Fibroblast of lung (primary cell): ENCODE data around the gene ANKRD10. TPM values are rescaled to one million over a fixed set of nuclear protein-coding genes. Genes with fewer than 3 reads are reported as not detected.

Experiments used
- DNase-seq, 2 donors: peaks; one replicate each; pipeline versions ENCODE4 v3.0.0 to v3.0.0-alpha.2; 2010; ENCODE audit warnings: low read depth in 2 of 2
- H2AFZ ChIP-seq: 2 replicates; pipeline ENCODE4 v1.5.1; 2012; ENCODE audit warnings: low read length, control low read depth, inconsistent platforms
- H3K27ac ChIP-seq: 2 replicates; pipeline ENCODE4 v1.5.1; 2011; ENCODE audit warnings: low read length, control low read depth; ENCODE audit not compliant: insufficient read depth
- H3K27me3 ChIP-seq: 2 replicates; pipeline ENCODE4 v1.5.1; 2011; ENCODE audit warnings: mild to moderate bottlenecking, low read length; ENCODE audit not compliant: control insufficient read depth, insufficient read depth
- H3K36me3 ChIP-seq: 2 replicates; pipeline ENCODE4 v1.5.1; 2011; ENCODE audit warnings: low read length; ENCODE audit not compliant: control insufficient read depth, insufficient read depth
- H3K4me1 ChIP-seq: 2 replicates; pipeline ENCODE4 v1.5.1; 2011; ENCODE audit warnings: low read length; ENCODE audit not compliant: control insufficient read depth, insufficient read depth; ENCODE audit errors: extremely low read depth
- H3K4me2 ChIP-seq: 2 replicates; pipeline ENCODE4 v1.5.1; 2011; ENCODE audit warnings: low read length, control low read depth; ENCODE audit not compliant: insufficient read depth; ENCODE audit errors: extremely low read depth
- H3K4me3 ChIP-seq, 4 experiments: fragments of 200-600 bp in 1 of 4; sonication (generic) in 1 of 4; replicated peaks in 1 of 4; 2 replicates each; pipeline ENCODE4 v1.5.1; 2011 to 2016; ENCODE audit warnings: low read length in 4 of 4, low read depth in 3 of 4, mild to moderate bottlenecking in 3 of 4, control low read depth in 2 of 4, inconsistent platforms in 1 of 4, mixed read lengths in 1 of 4; ENCODE audit not compliant: insufficient read depth in 1 of 4; ENCODE audit errors: control extremely low read depth in 1 of 4
- H3K79me2 ChIP-seq: 2 replicates; pipeline ENCODE4 v1.5.1; 2012; ENCODE audit warnings: mild to moderate bottlenecking, low read length, inconsistent platforms; ENCODE audit not compliant: control insufficient read depth, insufficient read depth
- H3K9ac ChIP-seq: 2 replicates; pipeline ENCODE4 v1.5.1; 2011; ENCODE audit warnings: mild to moderate bottlenecking, low read length, control low read depth; ENCODE audit not compliant: insufficient read depth
- H3K9me3 ChIP-seq: 2 replicates; pipeline ENCODE4 v1.5.1; 2012; ENCODE audit warnings: low read depth, low read length; ENCODE audit not compliant: control insufficient read depth, insufficient read depth
- H4K20me1 ChIP-seq: 2 replicates; pipeline ENCODE4 v1.5.1; 2011; ENCODE audit warnings: low read length; ENCODE audit not compliant: control insufficient read depth, insufficient read depth; ENCODE audit errors: extremely low read depth
- CTCF ChIP-seq, 2 donors: IDR thresholded peaks in 1 of 2; conservative IDR thresholded peaks in 1 of 2; 1 replicate in 1 of 2; 2 replicates in 1 of 2; pipeline ENCODE4 v1.5.1; 2011 to 2012; ENCODE audit warnings: low read length in 2 of 2, control low read depth in 1 of 2, inconsistent platforms in 1 of 2, low read depth in 1 of 2, mild to moderate bottlenecking in 1 of 2
- EZH2 ChIP-seq: IDR thresholded peaks from 2 replicates; pipeline ENCODE4 v1.5.1; 2012; ENCODE audit warnings: low read length, control low read depth, mild to moderate bottlenecking; ENCODE audit errors: missing control alignments
- polyA plus RNA-seq, 2 donors: library from polyadenylated mRNA; depleted of rRNA in 1 of 2; stranded (reverse) in 1 of 2; unstranded in 1 of 2; fragments of >200 nt; gene quantifications; 2 replicates each; pipeline ENCODE4 v1.2.1, GENCODE V29; 2011 to 2012; ENCODE audit warnings: missing spikeins in 1 of 2
- total RNA-seq: library from RNA; depleted of rRNA; stranded (reverse); fragments of >200 nt; gene quantifications from 2 replicates; pipeline ENCODE4 v1.2.1, GENCODE V29; 2014

The ANKRD10 gene
- total and polyA plus RNA-seq, 2 donors (not counting 1 experiment from before 2014, with no cell fraction given): 29.5 to 130 TPM

GRCh38 chr13:110850840-110851239, 64.0 kb downstream of the ANKRD10 start:
- DNase-seq: no peak
- H3K4me1 ChIP-seq: no peaks in the 10 kb centered on the region
- H3K9ac ChIP-seq: no peak overlapping the region
- H3K36me3 ChIP-seq: no peaks in the 10 kb centered on the region
- H2AFZ ChIP-seq: no peak overlapping the region
- no peak overlapping the region for H3K27ac ChIP-seq
- H4K20me1 ChIP-seq: no peaks in the 10 kb centered on the region
- H3K4me3 ChIP-seq: no peak overlapping the region
- no peaks in the 10 kb centered on the region for H3K79me2 ChIP-seq
- no peaks in the 10 kb centered on the region for H3K9me3 ChIP-seq
- peaks cover 9% of the 10 kb centered on the region for H3K27me3 ChIP-seq
- H3K4me2 ChIP-seq: no peak overlapping the region
- TF ChIP-seq CTCF (conservative IDR thresholded peaks at IDR 0.05 in 1 of 2, IDR thresholded peaks at IDR 0.05 in 1 of 2; ENCODE audit: low read depth in 1 of 2, low read length in 2 of 2) (no peak), EZH2 (no peak)

- H2AFZ ChIP-seq: no peak overlapping the region
- H3K4me3 ChIP-seq: no peak overlapping the region
These were observed 64.9 kb downstream of the ANKRD10 start for GRCh38 chr13:110850006-110850405.

GRCh38 chr13:110845520-110845919, 69.3 kb downstream of the ANKRD10 start:
- Histone ChIP-seq H3K4me1 (no peaks in the 10 kb centered on the region), H3K4me3 (no peak overlapping the region), H2AFZ (no peak overlapping the region), H4K20me1 (no peaks in the 10 kb centered on the region), H3K27ac (no peak overlapping the region), H3K4me2 (no peak overlapping the region), H3K9me3 (no peaks in the 10 kb centered on the region), H3K9ac (no peak overlapping the region), H3K79me2 (no peaks in the 10 kb centered on the region), H3K36me3 (no peaks in the 10 kb centered on the region), H3K27me3 (peaks cover 15% of the 10 kb centered on the region)
- TF ChIP-seq CTCF (conservative IDR thresholded peaks at IDR 0.05 in 1 of 2, IDR thresholded peaks at IDR 0.05 in 1 of 2; ENCODE audit: low read depth in 1 of 2, low read length in 2 of 2) (no peak), EZH2 (no peak)
- no peak for DNase-seq

More at GRCh38 chr13:110850006-110850405, 64.9 kb downstream of the ANKRD10 start:
- H3K27ac ChIP-seq: no peak overlapping the region
- peaks cover 9% of the 10 kb centered on the region for H3K27me3 ChIP-seq
- H3K79me2 ChIP-seq: no peaks in the 10 kb centered on the region
- no peaks in the 10 kb centered on the region for H3K4me1 ChIP-seq
- H4K20me1 ChIP-seq: no peaks in the 10 kb centered on the region
- H3K4me2 ChIP-seq: no peak overlapping the region
- no peak for DNase-seq
- H3K9ac ChIP-seq: no peak overlapping the region
- TF ChIP-seq EZH2: no peak
- TF ChIP-seq CTCF (conservative IDR thresholded peaks at IDR 0.05 in 1 of 2, IDR thresholded peaks at IDR 0.05 in 1 of 2; ENCODE audit: low read depth in 1 of 2, low read length in 2 of 2): no peak
- H3K36me3 ChIP-seq: no peaks in the 10 kb centered on the region
- H3K9me3 ChIP-seq: no peaks in the 10 kb centered on the region
